Muscle of leg (tissue), 11 donors: Measurements from ENCODE around the gene CTNNA2. TPM values are rescaled to one million over a fixed set of nuclear protein-coding genes. Genes with fewer than 3 reads are reported as not detected.
"Not testable (repeated sequence)": the region's sequence is repeated elsewhere in the genome, so short reads cannot be mapped to it uniquely, and the experiment has no call there.

Experiments
- DNase-seq: peaks from one replicate; pipeline ENCODE4 v3.0.0; 2013
- H3K27ac ChIP-seq: one replicate; pipeline ENCODE4 v1.5.1; 2013; ENCODE audit warnings: mild to moderate bottlenecking, low read length, control low read depth
- H3K27me3 ChIP-seq: one replicate; pipeline ENCODE4 v1.6.1; 2013; ENCODE audit warnings: low read length; ENCODE audit not compliant: control insufficient read depth, insufficient read depth
- H3K36me3 ChIP-seq: one replicate; pipeline ENCODE4 v1.6.1; 2013; ENCODE audit warnings: low read length; ENCODE audit not compliant: control insufficient read depth, insufficient read depth
- H3K4me1 ChIP-seq: one replicate; pipeline ENCODE4 v1.6.1; 2013; ENCODE audit warnings: low read length; ENCODE audit not compliant: control insufficient read depth, insufficient read depth
- H3K4me3 ChIP-seq: one replicate; pipeline ENCODE4 v1.5.1; 2013; ENCODE audit warnings: low read length, control low read depth
- H3K9me3 ChIP-seq: replicated peaks from 2 replicates; pipeline ENCODE4 v1.6.1; 2013; ENCODE audit warnings: low read depth, low read length; ENCODE audit not compliant: control insufficient read depth
- WGBS: methylation state at CpG from one replicate; pipeline ENCODE4 v1.1.5; 2013; ENCODE audit warnings: missing lambda C conversion rate; ENCODE audit not compliant: insufficient coverage; 5-methylcytosine and 5-hydroxymethylcytosine counted together
- polyA plus RNA-seq, 8 donors: library from polyadenylated mRNA; unstranded; fragments of 120-200 nt; gene quantifications; one replicate each; pipeline versions ENCODE4 v1.2.1 to v1.2.3, GENCODE V29; 2013; ENCODE audit warnings: inconsistent platforms in 1 of 8, low replicate concordance in 1 of 8; ENCODE audit not compliant: insufficient read length in 8 of 8, insufficient read depth in 1 of 8
- total RNA-seq: library from RNA; stranded (reverse); fragments of 120-200 nt; gene quantifications from one replicate; pipeline ENCODE4 v1.2.4, GENCODE V29; 2013

The CTNNA2 gene
- total and polyA plus RNA-seq, 9 donors: 0.28 to 1.0 (median 0.69) TPM

GRCh38 chr2:80135001-80135400 is 622.1 kb downstream of the CTNNA2 start:
- Histone ChIP-seq H3K36me3 (no peaks in the 10 kb centered on the region), H3K27ac (no peak overlapping the region), H3K27me3 (no peaks in the 10 kb centered on the region), H3K4me1 (no peaks in the 10 kb centered on the region), H3K4me3 (no peak overlapping the region), H3K9me3 (peaks cover 2% of the 10 kb centered on the region)
- DNase-seq: no peak
- 31% methylated on average over 1 of the region's 1 CpG for whole genome bisulfite sequencing

DNA sequence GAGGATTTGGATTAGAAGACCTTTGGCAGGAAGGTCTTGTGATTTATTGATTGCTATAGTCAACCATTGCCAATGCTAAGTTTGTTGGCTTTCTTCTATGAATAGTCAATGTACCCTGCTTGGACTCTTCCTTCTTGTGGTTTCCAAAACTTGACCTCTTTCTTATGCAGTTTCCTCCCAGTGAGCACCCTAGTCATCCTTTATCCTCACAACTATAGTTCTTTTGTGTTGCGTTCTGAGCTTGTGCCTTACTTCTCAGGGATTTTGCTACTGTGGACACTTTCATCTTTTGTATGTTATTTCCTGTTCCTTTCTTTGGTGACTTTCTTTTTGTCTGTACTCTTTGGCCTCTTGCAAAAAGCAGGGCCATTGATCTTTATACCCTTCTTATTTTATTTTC is 623.5 kb downstream of the CTNNA2 start:
- H3K27me3 ChIP-seq: no peaks in the 10 kb centered on the region
- peaks cover 2% of the 10 kb centered on the region for H3K9me3 ChIP-seq
- no peaks in the 10 kb centered on the region for H3K36me3 ChIP-seq
- H3K27ac ChIP-seq: no peak overlapping the region
- no peak overlapping the region for H3K4me3 ChIP-seq
- no peak for DNase-seq
- no CpG with 5 or more reads among the region's 1 CpG for WGBS
- no peaks in the 10 kb centered on the region for H3K4me1 ChIP-seq

- Histone ChIP-seq H3K9me3 (peaks cover 2% of the 10 kb centered on the region), H3K4me3 (no peak overlapping the region), H3K4me1 (no peaks in the 10 kb centered on the region), H3K27ac (no peak overlapping the region), H3K36me3 (no peaks in the 10 kb centered on the region), H3K27me3 (no peaks in the 10 kb centered on the region)
- WGBS: no CpG with 5 or more reads among the region's 4 CpGs
- DNase-seq: no peak
These were observed 626.1 kb downstream of the CTNNA2 start for GRCh38 chr2:80139001-80139400.

DNA sequence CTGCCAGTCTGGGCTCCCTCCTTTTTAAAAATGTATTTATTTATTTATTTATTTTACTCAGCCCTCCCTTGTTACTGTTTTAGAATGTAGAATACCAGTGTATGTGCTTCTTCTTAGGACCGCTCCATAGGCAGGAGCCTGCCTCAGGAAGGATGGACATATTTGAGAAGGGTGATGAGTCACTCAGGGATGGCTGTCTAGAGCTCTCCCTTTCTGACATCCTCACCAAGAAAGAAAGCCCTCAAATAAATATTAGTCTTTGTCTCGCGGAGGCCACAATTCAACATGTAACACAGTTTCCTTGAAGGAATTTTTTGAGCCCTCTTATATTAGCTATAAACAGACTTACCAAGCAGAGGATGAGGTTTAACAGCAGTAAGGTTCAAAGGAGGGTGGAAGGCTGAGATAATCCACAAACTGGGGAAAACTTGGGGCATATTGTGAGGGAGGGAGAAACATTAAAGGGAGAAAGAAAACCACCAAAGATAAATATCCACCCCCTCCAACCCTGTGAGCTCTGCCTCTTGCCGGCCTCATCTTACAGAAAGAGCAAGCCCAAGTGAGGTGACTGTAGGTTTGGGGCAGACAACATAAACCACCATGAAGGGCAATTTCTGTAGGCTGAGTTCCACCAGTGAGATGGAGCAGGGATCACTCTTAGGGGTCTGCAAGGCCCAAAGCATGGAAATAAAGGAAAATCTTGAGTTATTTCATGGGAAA is 628.3 kb downstream of the CTNNA2 start:
- 80% methylated on average over 1 of the region's 4 CpGs for WGBS
- no peak overlapping the region for H3K27ac ChIP-seq
- DNase-seq: no peak

DNA sequence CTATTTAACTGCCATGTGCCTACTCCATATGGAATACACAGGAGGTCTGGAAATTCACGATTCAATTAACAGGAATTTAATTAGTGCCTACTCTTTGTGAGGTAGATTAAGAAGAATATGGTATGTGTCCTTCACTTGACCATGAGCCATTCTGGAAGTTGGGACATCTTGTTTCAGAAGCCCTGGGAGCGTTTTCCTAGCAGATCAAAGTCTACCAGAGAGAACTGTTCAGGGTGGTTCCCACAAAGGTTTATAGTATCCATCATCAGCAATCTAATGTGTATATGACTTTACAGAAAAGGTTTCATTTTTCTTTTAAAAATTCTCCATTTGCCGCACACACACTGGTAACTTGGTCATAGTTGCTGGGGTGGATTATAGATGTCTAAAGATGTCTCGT is 632.6 kb downstream of the CTNNA2 start:
- Histone ChIP-seq H3K4me1 (no peaks in the 10 kb centered on the region), H3K9me3 (no peaks in the 10 kb centered on the region), H3K36me3 (no peaks in the 10 kb centered on the region), H3K4me3 (no peak overlapping the region), H3K27ac (no peak overlapping the region), H3K27me3 (no peaks in the 10 kb centered on the region)
- no peak for DNase-seq
- WGBS: 100% methylated on average over 1 of the region's 4 CpGs

More for the DNA sequence above, 628.3 kb downstream of the CTNNA2 start:
- H3K36me3 ChIP-seq: no peaks in the 10 kb centered on the region
- H3K4me3 ChIP-seq: no peak overlapping the region
- H3K4me1 ChIP-seq: no peaks in the 10 kb centered on the region
- peaks cover 2% of the 10 kb centered on the region for H3K9me3 ChIP-seq
- no peaks in the 10 kb centered on the region for H3K27me3 ChIP-seq

GRCh38 chr2:80146757-80147156 is 633.9 kb downstream of the CTNNA2 start:
- not testable (repeated sequence) for H3K27me3 ChIP-seq, H3K36me3 ChIP-seq, DNase-seq, H3K9me3 ChIP-seq, H3K4me1 ChIP-seq, H3K4me3 ChIP-seq, H3K27ac ChIP-seq
- 100% methylated on average over 1 of the region's 5 CpGs for WGBS

GRCh38 chr2:80147690-80148089 is 634.8 kb downstream of the CTNNA2 start:
- H3K27me3 ChIP-seq: no peaks in the 10 kb centered on the region
- H3K4me1 ChIP-seq: no peaks in the 10 kb centered on the region
- no peaks in the 10 kb centered on the region for H3K36me3 ChIP-seq
- H3K4me3 ChIP-seq: no peak overlapping the region
- no peak overlapping the region for H3K27ac ChIP-seq
- no CpG with 5 or more reads among the region's 3 CpGs for WGBS
- DNase-seq: no peak
- no peaks in the 10 kb centered on the region for H3K9me3 ChIP-seq

DNA sequence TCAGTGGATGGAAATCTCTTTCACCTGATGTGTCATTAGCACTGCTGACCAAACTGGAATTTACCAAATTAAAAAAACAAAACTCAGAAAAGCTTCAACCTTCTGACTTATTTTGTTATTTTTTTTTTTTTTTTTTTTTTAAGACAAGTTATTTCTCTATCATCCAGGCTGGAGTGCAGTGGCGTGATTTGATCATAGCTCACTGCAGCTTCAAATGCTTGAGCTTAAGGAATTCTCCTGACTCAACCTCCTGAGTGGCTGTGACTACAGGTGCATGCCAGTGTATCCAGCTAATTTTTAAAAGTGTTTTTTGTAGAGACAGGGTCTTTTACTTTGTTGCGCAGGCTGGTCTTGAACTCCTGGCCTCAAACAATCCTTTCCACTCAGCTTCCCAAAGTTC is 636.1 kb downstream of the CTNNA2 start:
- no CpG with 5 or more reads among the region's 2 CpGs for WGBS

DNA sequence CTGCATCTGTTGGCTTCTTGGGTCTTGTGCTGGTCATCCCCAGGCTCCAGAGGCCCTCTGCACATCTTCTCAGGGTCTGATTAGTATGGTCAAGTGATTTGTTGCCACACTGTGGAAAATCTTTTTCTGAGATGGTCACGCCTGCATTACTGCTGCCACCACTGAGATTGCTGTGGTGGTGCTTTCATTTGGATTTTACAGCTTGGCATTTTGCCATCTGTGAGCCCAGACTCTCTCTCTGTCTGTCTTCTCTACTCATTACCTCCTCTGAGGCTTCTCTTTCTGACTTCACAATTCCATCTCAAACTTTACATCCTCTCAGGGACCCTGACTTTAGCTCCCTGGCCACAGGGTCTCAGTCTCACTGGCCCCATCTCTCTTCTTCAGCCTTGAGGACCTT is 637.1 kb downstream of the CTNNA2 start:
- no peaks in the 10 kb centered on the region for H3K36me3 ChIP-seq

More for the DNA sequence above, 636.1 kb downstream of the CTNNA2 start:
- Histone ChIP-seq H3K27ac (no peak overlapping the region), H3K4me3 (no peak overlapping the region), H3K9me3 (no peaks in the 10 kb centered on the region), H3K4me1 (no peaks in the 10 kb centered on the region), H3K27me3 (no peaks in the 10 kb centered on the region), H3K36me3 (no peaks in the 10 kb centered on the region)
- no peak for DNase-seq

DNA sequence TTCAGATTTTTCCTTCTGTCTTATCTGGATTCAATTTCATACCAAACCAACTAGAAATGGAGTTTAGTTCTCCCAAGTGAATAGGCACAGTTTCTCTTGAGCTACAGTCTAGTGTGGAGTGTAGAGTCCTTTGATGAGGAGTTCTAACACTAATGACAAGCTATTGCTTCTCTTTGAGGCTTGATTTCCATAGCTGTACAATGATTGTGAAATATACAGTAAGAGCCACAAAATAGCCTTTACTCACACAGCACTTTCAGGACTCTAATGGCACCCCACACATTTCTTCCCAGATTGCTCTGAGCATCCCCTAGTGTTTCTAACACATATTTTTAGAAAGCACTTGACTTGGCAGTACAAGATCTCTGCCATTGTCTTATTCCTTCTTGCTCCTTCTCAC is 638.4 kb downstream of the CTNNA2 start:
- Histone ChIP-seq H3K9me3 (no peaks in the 10 kb centered on the region), H3K27ac (no peak overlapping the region), H3K4me1 (no peaks in the 10 kb centered on the region), H3K4me3 (no peak overlapping the region), H3K36me3 (no peaks in the 10 kb centered on the region), H3K27me3 (no peaks in the 10 kb centered on the region)
- no peak for DNase-seq

More for the DNA sequence above, 637.1 kb downstream of the CTNNA2 start:
- H3K27ac ChIP-seq: no peak overlapping the region
- H3K4me1 ChIP-seq: no peaks in the 10 kb centered on the region
- DNase-seq: no peak
- WGBS: 83% methylated on average over 1 of the region's 1 CpG
- no peaks in the 10 kb centered on the region for H3K27me3 ChIP-seq
- H3K4me3 ChIP-seq: no peak overlapping the region
- no peaks in the 10 kb centered on the region for H3K9me3 ChIP-seq

DNA sequence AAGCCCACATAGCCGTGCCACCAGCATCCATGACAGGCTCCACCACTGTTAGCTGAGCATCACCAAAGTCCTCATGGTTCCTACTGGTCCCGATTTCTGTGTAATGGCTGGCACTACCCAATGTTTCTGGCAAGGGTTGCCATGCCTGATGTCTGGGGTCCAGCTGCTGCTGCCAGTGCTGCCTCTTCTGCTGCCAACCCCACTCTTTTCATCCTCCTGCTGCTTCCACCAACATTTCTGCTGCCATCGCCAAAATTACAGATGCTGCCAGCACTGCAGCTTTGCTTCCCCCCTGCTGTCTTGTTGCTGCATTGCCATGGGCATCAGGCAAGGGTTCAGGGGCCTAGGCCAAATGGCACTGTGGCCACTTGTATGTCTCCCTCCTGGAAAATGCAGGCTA is 638.8 kb downstream of the CTNNA2 start:
- H3K27ac ChIP-seq: no peak overlapping the region
- no peak for DNase-seq
- H3K27me3 ChIP-seq: no peaks in the 10 kb centered on the region
- no peaks in the 10 kb centered on the region for H3K36me3 ChIP-seq
- no peaks in the 10 kb centered on the region for H3K9me3 ChIP-seq
- no peaks in the 10 kb centered on the region for H3K4me1 ChIP-seq
- 89% methylated on average over 3 of the region's 3 CpGs for WGBS
- H3K4me3 ChIP-seq: no peak overlapping the region
